Measurements from ENCODE around the gene TRIM42.

DNA sequence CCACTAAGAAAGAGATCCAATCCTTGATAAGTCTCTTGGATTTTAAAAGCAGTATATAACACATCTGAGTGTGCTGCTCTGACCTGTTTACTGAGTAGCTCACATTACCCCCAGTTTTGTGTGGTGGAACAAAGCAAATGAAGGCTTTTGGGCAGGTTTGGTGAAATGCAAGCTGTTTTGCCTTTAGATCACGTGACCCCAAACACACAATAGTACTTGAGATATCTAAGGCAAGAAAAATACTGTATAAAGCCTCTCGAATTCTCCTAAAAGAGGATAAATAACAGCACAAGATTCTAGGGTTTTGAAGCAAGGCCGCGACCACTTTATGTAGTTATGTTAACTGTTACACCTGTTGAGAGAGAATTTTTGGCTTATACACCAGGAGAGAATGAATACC lies 49.3 kb upstream of the TRIM42 start:
- TF ChIP-seq MZF1 (tag by site-specific recombination; IDR thresholded peaks at IDR 0.05; ENCODE audit: borderline replicate concordance), result no peak
- TF ChIP-seq, protein P1, sequence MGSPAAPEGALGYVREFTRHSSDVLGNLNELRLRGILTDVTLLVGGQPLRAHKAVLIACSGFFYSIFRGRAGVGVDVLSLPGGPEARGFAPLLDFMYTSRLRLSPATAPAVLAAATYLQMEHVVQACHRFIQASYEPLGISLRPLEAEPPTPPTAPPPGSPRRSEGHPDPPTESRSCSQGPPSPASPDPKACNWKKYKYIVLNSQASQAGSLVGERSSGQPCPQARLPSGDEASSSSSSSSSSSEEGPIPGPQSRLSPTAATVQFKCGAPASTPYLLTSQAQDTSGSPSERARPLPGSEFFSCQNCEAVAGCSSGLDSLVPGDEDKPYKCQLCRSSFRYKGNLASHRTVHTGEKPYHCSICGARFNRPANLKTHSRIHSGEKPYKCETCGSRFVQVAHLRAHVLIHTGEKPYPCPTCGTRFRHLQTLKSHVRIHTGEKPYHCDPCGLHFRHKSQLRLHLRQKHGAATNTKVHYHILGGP (tag by site-specific recombination; IDR thresholded peaks at IDR 0.05), result no peak
- no peak for TF ChIP-seq YY2 (tag by site-specific recombination; IDR thresholded peaks at IDR 0.05)
